GM18502 (cell line): ENCODE results near the gene HOXC12.

Experiments
- ATAC-seq: cut with Tn5 transposase; IDR thresholded peaks from one replicate; pipeline ENCODE4 v1.9.1; 2021; ENCODE audit warnings: mild to moderate bottlenecking; ENCODE audit not compliant: unreplicated experiment, poor library complexity

Gene HOXC12

DNA sequence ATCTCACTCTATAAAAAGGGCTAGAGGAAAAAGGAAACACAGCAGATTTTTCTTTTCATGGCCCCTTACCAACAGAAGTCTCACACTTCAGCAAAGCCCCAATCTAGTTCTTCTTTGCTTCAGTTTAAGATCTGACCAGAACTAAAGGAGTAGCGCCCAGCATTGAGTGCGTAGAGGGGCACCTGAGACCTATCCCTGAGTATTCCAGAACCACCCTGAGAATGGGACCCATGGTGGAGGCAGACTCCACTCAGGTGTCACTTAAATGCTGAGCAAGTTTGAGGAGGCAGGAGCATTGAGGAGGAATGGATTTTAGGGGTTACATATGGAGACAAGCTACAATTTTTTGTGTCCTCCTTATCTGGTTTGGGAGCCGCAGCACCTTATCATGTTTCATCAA lies 16.4 kb downstream of the HOXC12 start:
- ATAC-seq: no peak

DNA sequence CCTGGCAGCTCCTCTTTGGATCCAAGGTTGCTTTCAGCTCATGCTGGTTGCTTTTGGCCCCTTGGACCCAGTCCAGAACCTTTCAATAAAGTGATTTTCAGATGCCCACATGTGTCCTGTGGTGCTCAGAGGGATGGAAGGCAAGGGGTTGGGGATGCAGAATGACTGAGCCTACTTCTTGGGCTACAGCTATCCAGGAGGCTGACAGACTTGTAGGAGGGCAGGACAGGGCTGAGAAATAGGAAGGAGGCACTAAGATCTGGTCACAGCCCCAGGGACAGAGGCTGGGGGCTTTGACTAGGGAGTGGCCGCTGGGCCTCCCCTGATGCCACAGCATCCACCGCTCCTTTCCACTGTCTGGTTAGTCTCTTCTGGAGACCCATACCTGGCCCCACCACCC lies 17.0 kb downstream of the HOXC12 start:
- ATAC-seq: no peak

DNA sequence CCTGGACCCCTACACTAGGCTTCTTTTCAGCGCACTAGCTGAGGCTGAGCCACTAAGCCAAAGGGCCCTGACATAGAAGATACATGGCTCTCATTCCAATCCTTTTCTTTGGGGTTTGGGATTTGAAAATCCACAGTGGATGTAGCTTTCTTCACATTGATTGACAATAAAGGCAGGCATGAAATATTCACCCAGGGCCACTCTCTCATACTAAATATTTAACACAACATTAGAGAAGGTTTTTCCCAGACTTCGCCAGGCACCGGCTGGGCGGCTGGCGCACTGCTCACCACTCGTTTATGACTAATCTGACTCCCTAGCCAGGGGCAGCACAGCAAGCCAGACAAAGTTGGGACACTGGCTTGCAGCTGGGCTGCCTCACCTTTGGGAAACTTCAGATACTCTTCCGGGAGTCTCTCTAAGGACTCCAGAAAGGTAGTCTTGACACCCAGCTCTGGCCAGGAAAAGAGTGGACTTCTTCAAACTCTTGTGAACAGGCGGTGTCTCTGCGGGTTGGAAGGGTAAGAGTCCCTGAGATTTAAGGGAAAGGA lies 17.5 kb downstream of the HOXC12 start:
- ATAC-seq: no peak

DNA sequence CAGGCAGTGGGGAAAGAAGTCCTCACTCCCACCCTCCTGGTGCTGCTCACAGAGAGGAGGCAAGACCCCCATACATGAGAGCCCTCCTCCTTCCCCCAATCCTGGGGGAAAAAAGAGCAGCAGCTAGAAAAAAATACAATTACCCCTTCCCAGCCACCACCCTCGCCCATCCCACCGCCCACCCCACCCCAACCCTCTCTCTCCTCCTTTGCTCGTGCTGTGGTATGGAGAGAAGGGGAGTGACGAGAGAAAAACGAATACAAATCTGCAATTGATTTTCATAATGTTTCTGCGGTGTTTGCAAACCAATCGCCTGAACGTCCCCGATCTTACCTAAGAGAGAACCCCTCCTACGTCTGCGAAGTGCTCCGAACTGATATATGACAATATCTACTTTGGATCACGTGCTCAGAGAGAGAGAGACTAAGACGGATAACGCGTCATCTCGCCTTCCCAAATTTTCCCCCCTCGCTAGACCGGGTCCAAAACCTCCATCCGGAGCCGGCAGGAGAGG lies 18.1 kb downstream of the HOXC12 start, which contains the start of gene HOXC11:
HOXC11 (plus strand) TSS at position 405 of the 514 bp plus-strand sequence. CDS start 116 bp downstream, outside the sequence.
- no peak for ATAC-seq

DNA sequence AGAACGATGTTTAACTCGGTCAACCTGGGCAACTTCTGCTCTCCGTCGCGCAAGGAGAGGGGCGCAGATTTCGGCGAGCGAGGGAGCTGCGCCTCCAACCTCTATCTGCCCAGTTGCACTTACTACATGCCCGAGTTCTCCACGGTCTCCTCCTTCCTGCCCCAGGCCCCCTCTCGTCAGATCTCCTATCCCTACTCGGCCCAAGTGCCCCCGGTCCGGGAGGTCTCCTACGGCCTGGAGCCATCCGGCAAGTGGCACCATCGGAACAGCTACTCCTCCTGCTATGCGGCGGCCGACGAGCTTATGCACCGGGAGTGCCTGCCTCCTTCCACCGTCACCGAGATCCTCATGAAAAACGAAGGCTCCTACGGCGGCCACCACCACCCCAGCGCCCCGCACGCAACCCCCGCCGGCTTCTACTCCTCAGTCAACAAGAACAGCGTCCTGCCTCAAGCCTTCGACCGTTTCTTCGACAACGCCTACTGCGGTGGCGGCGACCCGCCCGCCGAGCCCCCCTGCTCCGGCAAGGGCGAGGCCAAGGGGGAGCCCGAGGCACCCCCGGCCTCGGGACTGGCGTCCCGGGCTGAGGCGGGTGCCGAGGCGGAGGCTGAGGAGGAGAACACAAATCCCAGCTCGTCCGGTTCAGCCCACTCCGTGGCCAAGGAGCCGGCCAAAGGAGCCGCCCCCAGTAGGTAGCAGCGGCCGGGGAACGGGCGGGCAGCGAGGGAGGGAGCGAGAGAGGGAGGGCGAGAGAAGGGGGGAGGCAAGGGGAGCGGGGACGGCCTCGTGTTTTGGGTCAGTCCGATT lies 18.7 kb downstream of the HOXC12 start:
- no peak for ATAC-seq

DNA sequence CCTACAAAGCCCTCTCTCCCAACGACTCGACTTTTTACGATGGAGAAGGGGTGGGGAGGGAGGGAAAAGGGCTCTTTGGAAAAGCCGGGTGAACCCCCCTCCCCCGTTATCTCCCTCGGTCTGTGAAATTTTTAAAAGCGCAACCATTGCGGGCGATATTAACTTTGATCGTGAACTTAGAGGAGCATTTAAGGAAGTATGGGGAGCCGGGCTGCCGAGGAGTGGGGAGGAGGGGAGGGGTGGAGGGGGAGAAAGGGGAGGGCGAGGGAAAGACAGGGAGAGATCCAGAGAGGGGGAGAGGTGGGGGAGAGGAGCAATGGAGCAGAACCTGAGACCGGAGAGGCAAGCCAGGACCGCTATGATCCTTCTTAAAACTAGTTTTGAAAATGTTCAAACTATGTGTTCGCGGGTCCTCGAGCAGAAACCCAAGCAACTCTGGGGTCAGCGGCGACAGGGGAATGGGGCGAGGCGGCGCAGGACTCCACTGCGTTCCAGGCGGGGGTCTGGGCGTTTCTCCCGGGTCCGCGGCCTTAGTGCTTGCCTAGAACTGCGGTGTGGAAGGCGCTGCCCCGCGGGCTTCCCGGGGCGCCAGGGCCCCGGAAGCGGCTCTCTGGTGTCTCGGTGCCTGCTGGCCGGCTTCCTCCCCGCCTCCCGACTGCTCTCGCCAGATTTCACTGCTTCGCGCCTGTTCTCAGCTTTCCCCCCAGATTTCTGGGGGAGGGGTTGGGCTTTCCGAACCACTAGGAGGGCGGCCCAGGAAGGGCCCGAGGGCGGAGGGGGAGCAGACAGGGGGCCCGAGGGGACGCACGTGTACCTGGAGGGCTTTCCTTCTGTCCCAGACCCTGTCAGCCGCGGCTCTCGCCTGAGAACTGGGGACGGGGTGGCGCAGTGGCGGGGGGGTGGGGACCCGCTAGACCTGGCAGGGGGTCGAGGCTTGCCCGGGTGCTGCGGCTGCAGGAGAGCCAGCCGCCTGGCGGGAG lies 19.7 kb downstream of the HOXC12 start, which contains the start of gene HOTAIR:
HOTAIR (minus strand) TSS at position 871 of the 980 bp plus-strand sequence.
- no peak for ATAC-seq

DNA sequence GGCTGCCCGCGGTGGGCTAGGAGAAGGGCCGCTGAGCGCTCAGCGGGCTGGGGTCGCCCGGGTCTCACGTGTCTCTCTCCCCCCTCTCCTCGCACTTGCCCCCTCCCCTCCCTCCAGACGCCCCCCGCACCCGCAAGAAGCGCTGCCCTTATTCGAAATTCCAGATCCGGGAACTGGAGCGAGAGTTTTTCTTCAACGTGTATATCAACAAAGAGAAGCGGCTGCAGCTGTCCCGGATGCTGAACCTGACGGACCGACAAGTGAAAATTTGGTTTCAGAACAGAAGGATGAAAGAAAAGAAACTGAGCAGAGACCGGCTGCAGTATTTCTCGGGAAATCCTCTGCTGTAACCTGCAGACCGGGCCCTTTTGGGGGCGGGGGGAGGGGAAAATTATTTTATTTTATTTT lies 20.4 kb downstream of the HOXC12 start:
- no peak for ATAC-seq

DNA sequence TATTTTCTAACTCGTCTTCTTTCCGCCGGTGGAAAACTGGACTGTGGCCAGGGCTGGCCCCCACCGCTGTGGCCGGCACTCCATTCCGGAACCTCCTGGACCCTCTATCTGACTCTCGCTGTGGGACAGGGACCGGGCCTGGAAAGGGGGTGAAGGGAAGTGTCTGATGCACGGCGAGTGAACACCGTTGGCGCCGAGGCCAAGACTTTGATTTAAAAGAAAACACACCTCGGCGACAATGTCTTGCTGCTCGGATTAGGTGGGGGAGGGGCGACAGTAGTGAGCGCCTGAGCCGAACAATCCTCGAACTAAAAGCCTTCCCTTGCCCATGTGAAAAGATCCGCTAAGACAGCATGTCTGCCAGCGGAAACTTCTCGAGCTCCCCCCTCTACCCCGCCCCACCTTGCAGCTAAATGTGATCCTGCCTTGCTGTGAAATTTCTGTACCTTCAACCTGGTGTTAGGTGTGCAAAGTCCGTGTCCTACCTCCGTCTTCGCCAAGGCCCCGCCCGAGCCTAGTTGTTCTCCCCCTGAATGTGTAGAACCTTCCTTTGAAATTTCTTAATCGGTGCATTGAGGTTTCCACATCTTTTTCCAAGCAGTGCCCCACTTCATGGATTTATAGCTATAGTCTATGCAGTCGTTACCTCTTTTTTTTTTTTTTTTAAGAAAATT lies 20.9 kb downstream of the HOXC12 start:
- ATAC-seq: no peak

DNA sequence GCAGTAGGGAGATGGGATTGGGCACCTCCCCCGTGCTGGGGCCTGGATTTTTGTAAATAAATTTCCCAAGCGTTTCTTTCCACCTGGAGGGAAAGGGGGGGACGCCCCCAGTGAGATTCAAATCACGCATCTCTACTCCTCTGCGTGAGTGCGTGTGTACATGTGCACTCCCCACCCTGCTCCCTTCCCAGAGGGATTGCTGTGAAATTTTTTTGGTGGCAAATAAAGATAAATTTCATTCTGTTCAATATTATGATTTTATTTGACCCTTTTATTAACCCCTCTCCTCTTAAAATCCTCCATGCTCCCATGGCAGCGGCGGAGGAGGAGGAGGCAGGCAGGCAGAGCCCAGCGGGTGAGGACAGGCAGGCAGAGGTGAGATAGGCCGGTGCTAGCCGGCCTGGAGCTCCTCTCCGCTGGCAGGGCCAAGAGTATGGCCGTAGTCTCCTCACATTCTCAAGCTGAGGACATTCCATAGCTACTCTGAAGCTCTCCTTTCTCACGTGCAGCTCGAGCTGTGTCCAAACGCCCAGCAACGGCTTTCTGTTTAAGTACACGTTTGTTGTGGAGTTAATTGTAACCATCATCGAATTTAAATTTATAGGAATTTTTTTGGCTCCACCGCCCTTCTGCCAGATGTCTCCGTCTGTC lies 21.6 kb downstream of the HOXC12 start:
- ATAC-seq: no peak

DNA sequence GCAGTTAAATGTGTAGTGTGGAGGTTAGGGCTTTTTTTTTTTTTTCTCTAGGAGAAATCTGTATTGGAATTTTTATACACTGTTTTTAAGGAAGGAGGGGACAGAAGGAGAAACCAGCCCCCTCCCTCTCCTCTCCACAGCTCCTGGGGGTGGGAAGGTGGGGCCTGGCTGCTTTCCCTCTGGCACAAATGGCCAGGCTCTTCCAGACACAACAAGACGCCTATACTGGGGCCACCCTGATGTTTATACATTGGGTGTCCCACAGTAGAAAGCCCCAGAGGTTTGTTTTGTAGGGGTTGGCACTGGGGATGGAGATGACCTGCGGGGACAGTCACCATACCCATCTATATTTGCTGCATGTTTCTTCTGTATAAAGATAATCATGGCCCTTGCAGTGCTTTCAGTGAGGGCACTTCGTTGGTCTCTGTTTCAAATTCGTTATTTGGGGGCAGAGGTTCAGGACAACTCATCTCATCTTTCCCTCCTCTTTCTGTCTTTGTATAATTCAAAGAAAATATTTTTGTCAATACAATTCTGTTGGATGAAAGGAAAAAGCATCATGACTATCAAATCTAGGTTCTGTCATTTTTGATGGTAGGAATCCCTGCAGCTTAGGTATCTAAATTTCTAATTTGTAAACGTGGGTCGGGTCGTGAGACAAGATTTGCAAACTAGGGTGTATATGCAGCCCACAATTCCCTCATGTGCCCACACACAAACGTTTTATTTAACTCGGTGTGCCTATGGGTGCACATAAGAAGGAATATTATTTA lies 22.3 kb downstream of the HOXC12 start:
- ATAC-seq: no peak

DNA sequence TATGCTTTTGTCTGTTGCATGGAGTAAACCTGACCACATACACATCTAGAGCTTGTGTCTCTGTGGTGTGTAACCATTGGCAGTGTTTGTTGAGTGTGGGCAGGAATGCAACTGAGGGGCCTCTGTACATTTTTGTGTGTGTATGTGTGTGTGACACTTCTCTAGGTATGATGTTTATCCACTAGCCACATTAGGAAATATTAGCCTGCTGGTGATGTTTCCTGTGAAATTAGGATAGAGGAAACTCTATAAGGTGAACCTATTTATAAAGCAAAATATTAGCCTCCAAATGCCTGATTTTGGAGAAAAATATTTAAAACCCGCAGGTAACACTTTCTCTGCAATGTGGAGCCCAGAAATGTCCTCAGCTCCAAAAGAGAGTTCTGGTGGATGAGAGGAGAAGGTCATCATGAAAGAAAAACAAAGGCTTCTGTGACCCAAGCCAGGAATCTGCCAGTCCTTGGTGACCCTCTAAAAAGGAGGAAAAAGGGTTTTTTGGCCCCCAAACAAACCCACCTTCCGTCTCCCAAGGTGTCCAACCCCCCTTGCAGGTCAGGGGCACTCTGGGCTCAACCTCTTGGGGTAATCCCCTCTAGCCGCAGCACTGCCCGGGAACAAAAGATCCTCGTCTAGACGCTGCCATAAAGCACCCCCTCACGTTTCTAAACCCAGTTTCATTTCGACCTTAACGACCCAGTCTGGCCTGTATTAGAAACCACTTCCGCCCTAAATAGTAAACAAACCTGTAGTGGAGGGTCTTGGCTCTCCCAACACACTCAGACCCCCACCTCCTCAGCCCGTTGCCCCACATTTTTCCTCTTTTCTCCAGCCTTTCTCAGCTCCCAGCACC lies 23.1 kb downstream of the HOXC12 start:
- no peak for ATAC-seq

DNA sequence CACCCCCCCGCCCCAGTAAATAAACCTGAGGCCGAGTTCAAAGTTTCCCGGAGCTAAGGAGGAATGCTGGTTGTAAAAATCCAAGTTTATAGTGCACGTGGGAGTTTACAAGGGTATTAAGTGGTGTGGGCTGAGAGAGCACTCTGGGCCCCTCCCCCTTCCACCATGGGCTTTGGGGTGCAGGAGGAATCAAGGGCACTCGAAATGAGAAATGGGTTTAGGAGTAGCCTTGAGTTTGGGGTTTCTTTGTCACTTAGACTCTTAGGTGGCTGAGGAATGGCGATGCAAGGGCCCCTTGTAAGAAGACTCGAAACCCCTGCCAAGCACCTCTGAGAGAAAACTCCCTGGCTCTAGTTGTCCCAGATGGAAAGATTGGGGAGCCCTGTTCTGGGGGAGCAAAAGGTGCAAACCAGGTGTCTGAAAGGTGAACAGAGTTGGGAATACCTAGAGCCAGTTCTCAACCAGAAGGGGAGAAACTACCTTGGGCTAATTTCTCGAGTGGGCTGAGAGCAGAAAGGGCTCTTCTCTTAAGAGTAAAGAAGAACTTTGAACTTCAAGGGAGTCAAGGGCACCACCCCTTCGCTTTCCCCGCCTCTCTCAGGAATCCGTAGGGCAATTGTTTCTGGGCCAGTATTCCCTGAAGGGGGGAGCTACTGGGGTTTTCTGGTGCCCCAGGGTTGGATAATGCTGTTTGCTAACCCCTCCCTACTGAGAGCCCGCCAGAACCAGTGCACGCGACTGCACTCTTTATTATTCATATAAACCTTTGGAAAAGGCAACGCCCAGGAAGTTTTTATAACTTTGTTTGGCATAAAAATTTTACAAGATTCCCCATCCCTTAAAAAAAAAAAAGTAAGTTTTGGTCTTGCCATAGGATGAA lies 24.0 kb downstream of the HOXC12 start:
- ATAC-seq: no peak

DNA sequence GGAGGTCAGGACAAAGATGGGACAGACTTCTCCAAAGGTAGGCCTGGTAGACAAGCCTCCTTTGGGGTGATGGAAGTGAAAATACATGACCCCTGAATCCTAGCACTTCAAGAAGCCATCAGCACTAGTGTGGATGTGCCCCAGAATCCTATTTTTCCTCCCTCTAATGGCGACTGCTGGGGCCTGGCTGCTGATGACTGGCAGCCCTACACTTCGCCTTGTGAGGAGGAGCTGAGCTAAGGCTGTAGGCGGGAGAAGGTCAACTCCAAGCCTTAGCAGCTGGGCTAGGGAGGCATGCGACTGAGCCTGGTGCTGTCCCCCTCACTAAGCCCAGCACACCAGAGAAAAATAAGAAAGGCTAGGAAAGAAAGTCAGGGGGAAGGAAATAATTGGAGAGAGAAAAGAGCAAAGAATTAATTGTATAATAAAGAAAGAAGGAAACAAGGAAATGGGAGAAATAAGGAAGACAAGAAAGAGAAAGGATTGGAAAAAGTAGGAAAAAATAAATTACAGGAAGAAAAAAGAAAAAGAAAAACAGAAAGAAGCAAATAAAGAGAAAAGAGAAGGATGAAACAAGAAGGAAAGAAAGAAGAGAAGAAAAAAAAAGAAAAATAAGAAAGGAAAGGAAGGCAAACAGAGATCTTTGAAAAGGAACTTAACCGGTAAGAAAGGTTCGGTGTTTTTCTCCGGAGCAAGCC lies 25.6 kb downstream of the HOXC12 start:
- ATAC-seq: no peak

DNA sequence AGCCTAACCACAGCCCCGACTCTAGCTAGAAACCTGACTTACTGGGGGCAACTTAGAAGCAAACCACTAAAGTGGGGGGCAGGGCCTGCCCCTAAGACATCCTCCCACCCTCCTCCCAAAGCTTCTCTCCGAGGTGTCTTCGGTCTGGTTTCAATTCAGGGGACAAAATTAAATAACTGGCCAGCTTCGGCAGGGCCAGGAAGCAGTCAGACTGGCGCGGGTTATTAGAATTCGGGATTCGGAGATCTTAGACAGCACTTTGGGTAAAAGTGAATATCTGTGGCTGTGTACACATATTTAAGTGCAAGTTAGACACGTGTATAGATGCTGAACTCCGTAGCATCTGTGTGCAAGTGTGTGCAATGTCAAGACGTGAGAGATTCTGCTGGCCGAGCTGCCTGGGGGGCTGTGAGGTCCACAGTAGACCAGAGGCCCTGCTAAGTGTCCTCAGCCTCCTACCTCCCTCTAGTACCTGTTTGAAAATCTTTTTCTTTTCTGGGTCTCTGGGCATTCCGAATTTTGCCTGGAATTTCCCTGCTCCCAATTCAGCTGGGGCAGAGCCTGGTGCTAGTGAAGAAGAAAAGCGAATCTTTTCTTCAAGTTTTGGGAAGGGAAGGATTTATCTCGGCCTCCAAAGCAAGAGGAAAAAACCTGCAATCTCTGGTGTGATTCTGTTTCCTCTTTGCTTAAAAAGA lies 26.2 kb downstream of the HOXC12 start:
- no peak for ATAC-seq

DNA sequence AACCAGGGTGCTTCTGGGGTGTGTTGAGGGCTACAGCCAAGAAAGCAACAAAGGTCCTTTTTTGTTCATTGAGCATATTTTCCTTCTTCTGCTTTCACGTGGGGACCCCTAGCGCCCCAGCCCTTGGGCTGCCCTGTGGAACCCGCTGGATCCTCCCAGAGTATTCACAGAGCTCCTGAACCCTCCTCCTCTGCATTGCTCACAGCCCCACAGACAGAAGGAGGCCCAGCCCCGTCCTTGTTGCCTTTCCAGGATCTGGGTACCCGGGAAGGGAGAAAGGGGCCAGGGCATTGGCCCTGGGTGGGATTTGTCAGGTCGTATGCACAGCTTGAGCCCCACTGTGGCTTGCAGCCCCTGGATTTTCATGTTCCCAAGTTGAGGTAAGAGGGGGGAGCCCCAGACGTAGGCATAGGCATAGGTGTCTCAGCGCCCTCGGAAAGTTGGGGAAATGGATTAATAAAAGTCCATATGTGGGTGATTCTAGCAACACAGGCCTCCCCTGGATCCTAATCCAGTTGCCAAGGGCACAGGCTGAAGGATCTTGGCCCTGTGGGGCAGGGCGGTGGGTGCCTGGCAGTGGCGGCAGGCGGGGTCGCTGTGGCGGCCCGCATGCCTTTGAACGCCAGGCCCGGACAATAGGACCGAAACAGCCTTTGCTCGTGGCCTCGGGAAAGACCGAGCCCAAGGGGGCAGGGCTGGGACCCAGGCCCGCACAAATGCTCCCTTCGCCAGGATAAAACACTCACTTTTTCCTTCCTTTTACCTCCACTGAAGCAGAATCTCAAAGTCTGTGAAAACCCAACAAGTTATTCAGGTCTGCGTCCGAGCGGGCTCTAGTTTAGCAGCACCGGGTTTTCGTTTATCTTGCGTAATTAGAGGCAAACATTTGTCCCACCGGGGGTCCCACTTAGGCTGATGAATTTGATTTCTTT lies 27.2 kb downstream of the HOXC12 start:
- ATAC-seq: no peak
